MCF 10A (cell line): ENCODE results near the gene UPK3A. TPM values are rescaled to one million over a fixed set of nuclear protein-coding genes. Genes with fewer than 3 reads are reported as not detected.
A peak's percentile ranks its signal among the peaks of the same experiment; 100 is the strongest.

Experiments used
- BruUV-seq: library from RNA; stranded (reverse); fragments of 400-500 nt; replicated peaks from 2 replicates; lab custom pipeline; 2021; lab: Mats Ljungman, UMichigan
- CTCF ChIA-PET: fragments of 300-600 bp; sonication (Branson Sonifier 250); formaldehyde crosslinking; extraction: SDS; loops from one replicate; lab custom pipeline; 2021; ENCODE audit warnings: antibody characterized with exemption, inconsistent platforms; lab: Yijun Ruan, JAX
- POLR2A ChIA-PET: fragments of 300-600, 350-650 bp; sonication (Branson Sonifier 250); formaldehyde crosslinking; extraction: SDS; loops from one replicate; lab custom pipeline; 2020; ENCODE audit warnings: antibody characterized with exemption, inconsistent platforms; lab: Yijun Ruan, JAX
- DNase-seq: peaks from one replicate; pipeline ENCODE4 v3.0.0-alpha.2; 2018; ENCODE audit not compliant: unreplicated experiment
- H3K27ac Mint-ChIP-seq: one replicate; pipeline ENCODE4 v1.8.0; 2022; ENCODE audit warnings: mild to moderate bottlenecking, low read depth, mixed read lengths; ENCODE audit not compliant: unreplicated experiment
- H3K27me3 Mint-ChIP-seq: one replicate; pipeline ENCODE4 v1.8.0; 2022; ENCODE audit warnings: mixed read lengths; ENCODE audit not compliant: insufficient read depth, unreplicated experiment
- H3K36me3 Mint-ChIP-seq: one replicate; pipeline ENCODE4 v1.8.0; 2022; ENCODE audit warnings: mild to moderate bottlenecking, moderate library complexity, mixed read lengths; ENCODE audit not compliant: insufficient read depth, unreplicated experiment
- H3K4me1 Mint-ChIP-seq: one replicate; pipeline ENCODE4 v1.8.0; 2022; ENCODE audit warnings: mixed read lengths; ENCODE audit not compliant: insufficient read depth, unreplicated experiment
- H3K4me3 Mint-ChIP-seq: one replicate; pipeline ENCODE4 v1.8.0; 2022; ENCODE audit warnings: mild to moderate bottlenecking, moderate library complexity, mixed read lengths; ENCODE audit not compliant: unreplicated experiment
- H3K9me3 Mint-ChIP-seq: one replicate; pipeline ENCODE4 v1.8.0; 2022; ENCODE audit warnings: mixed read lengths; ENCODE audit not compliant: unreplicated experiment
- CTCF ChIP-seq: fragments of 200-600 bp; IDR thresholded peaks from one replicate; pipeline ENCODE4 v1.8.0; 2022; ENCODE audit warnings: antibody characterized with exemption, mild to moderate bottlenecking; ENCODE audit not compliant: unreplicated experiment
- intact Hi-C: fragments of 100-400 bp; cut with micrococcal nuclease; formaldehyde crosslinking; loops from 2 replicates; pipeline ENCODE4 v1.14.1; 2022
- total RNA-seq: library from RNA; stranded (reverse); gene quantifications from 2 replicates; pipeline ENCODE4 v1.2.3, GENCODE V29; 2022

UPK3A gene
- total RNA-seq, 1 experiment from 2014 or later = not detected

DNA sequence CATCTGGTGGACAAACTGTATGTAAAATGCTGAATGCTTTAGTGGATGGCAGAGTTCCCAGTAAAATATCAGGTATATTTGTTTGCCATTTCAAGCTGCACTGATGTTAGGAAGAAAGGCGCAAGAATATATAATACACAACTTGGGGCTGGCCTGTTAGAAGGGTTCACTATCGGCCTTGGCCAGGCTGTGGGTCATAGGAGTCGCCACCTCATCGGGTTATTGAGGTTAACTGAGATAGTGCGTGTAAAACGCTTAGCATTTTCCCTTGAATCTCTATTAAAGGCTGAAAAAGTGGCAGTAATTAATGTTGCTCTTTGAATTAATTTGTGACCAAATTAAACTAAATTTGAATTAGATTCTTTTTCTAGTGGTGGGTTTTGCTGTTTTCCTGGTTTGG is 30.0 kb downstream of the UPK3A start:
- CTCF ChIA-PET = no interaction called here

GRCh38 chr22:45316796-45317526 is 32.2 kb downstream of the UPK3A start:
- ChIA-PET POLR2A (interaction anchor here (0.6 kb wide), 1 partner anchor 1446 kb away, joined by 3 read pairs; the partner anchor contains the start of gene TBC1D22A), CTCF (interaction anchor here (0.6 to 1.1 kb wide), 3 partner anchors 34 to 626 kb away, joined by 3 read pairs; no protein-coding TSS in a partner anchor)
- Mint-ChIP-seq H3K27me3 (no peaks in the 10 kb centered on the region), H3K36me3 (no peaks in the 10 kb centered on the region), H3K4me3 (no peak overlapping the region), H3K27ac (peak overlapping the region; percentile 42), H3K4me1 (peaks cover 15% of the 10 kb centered on the region), H3K9me3 (no peaks in the 10 kb centered on the region)
- no peak for TF ChIP-seq CTCF
- no peak for DNase-seq
- intact Hi-C loops = no loop called here
- BruUV-seq = no TSS peak

More for the DNA sequence above, 30.0 kb downstream of the UPK3A start:
- Mint-ChIP-seq H3K9me3 (no peaks in the 10 kb centered on the region), H3K4me3 (no peak overlapping the region), H3K4me1 (peaks cover 26% of the 10 kb centered on the region), H3K27me3 (no peaks in the 10 kb centered on the region), H3K36me3 (no peaks in the 10 kb centered on the region), H3K27ac (no peak overlapping the region)
- TF ChIP-seq CTCF = no peak
- intact Hi-C loops = no loop called here
- BruUV-seq = no TSS peak
- no peak for DNase-seq
- POLR2A ChIA-PET = no interaction called here

GRCh38 chr22:45317551-45318167 is 32.9 kb downstream of the UPK3A start:
- TF ChIP-seq CTCF = no peak
- no peak for DNase-seq
- no peaks in the 10 kb centered on the region for H3K9me3 Mint-ChIP-seq
- peak overlapping the region; percentile 42 for H3K27ac Mint-ChIP-seq
- no TSS peak for BruUV-seq
- peaks cover 15% of the 10 kb centered on the region for H3K4me1 Mint-ChIP-seq
- intact Hi-C loops = no loop called here
- H3K4me3 Mint-ChIP-seq = no peak overlapping the region
- CTCF ChIA-PET = interaction anchor here (0.6 kb wide), 3 partner anchors 11 to 944 kb away, joined by 3 read pairs; no protein-coding TSS in a partner anchor
- H3K27me3 Mint-ChIP-seq = no peaks in the 10 kb centered on the region
- POLR2A ChIA-PET = interaction anchor here (0.6 kb wide), 1 partner anchor 1445 kb away, joined by 3 read pairs; the partner anchor contains the start of gene TBC1D22A
- peaks cover 5% of the 10 kb centered on the region for H3K36me3 Mint-ChIP-seq

DNA sequence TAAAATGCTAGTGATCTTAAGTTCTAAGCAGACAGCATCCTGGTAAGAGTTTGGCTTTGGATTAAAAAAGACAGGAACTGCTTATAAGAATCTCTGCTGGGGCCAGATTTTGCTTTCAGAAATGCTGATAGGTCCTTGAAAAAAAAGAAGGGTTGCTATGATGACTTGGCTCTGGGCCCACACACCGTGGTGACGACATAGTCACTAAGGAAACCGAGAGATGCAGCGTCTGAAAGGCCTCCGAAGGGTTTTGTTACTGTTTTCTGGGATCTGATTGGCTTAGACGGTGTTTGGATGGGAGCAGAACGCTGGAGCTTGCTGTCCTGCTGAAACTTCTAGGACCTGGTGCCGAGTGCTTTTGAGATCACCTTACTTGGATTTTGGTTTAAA is 33.4 kb downstream of the UPK3A start:
- H3K36me3 Mint-ChIP-seq = peaks cover 10% of the 10 kb centered on the region
- H3K9me3 Mint-ChIP-seq = no peaks in the 10 kb centered on the region
- TF ChIP-seq CTCF = no peak
- POLR2A ChIA-PET = no interaction called here
- CTCF ChIA-PET = interaction anchor here (0.6 kb wide), 2 partner anchors 10 to 945 kb away, joined by 3 read pairs; no protein-coding TSS in a partner anchor
- peak; percentile 46 for DNase-seq
- H3K27ac Mint-ChIP-seq = no peak overlapping the region
- peaks cover 15% of the 10 kb centered on the region for H3K4me1 Mint-ChIP-seq
- H3K4me3 Mint-ChIP-seq = no peak overlapping the region
- BruUV-seq = no TSS peak
- no peaks in the 10 kb centered on the region for H3K27me3 Mint-ChIP-seq
- intact Hi-C loops = no loop called here
